B cell (primary cell): ENCODE data around the gene C9orf78. TPM values are rescaled to one million over a fixed set of nuclear protein-coding genes. Genes with fewer than 3 reads are reported as not detected.

Source experiments
- ATAC-seq: fragments of 200-7000 bp; cut with Tn5 transposase; one replicate; pipeline ENCODE4 v1.10.0; 2021; ENCODE audit warnings: low read depth, mild to moderate bottlenecking, moderate number of reproducible peaks, moderate library complexity
- CTCF ChIA-PET: fragments of 350-600 bp; sonication (Branson Sonifier 250); formaldehyde crosslinking; loops from one replicate; lab custom pipeline; 2021; ENCODE audit warnings: antibody characterized with exemption, inconsistent platforms; lab: Charles Lee
- POLR2A ChIA-PET: fragments of 350-600 bp; sonication (Branson Sonifier 250); formaldehyde crosslinking; loops from one replicate; lab custom pipeline; 2021; ENCODE audit warnings: antibody characterized with exemption; lab: Charles Lee
- DNase-seq: peaks from one replicate; pipeline ENCODE4 v3.0.0; 2013
- H2AFZ ChIP-seq: 2 replicates; pipeline ENCODE4 v1.6.1; 2012; ENCODE audit warnings: mild to moderate bottlenecking, low read depth, low read length; ENCODE audit not compliant: insufficient read depth, poor library complexity, severe bottlenecking
- H3K27ac ChIP-seq, 2 donors: 1 replicate in 1 of 2; 2 replicates in 1 of 2; pipeline ENCODE4 v1.5.1; 2012 to 2013; ENCODE audit warnings: low read length in 2 of 2, mild to moderate bottlenecking in 2 of 2, moderate library complexity in 1 of 2
- H3K27me3 ChIP-seq, 4 experiments: fragments of 200-600 bp in 1 of 4; sonication (generic) in 1 of 4; replicated peaks in 1 of 4; 1 replicate in 2 of 4; 2 replicates in 2 of 4; pipeline versions ENCODE4 v1.6.1 to v1.7.0; 2013 to 2016; ENCODE audit warnings: low read length in 3 of 4, mild to moderate bottlenecking in 2 of 4, mixed read lengths in 1 of 4, moderate library complexity in 1 of 4; ENCODE audit not compliant: insufficient read depth in 4 of 4, control insufficient read depth in 3 of 4; ENCODE audit errors: control extremely low read depth in 1 of 4
- H3K36me3 ChIP-seq, 2 experiments: replicated peaks in 1 of 2; 1 replicate in 1 of 2; 2 replicates in 1 of 2; pipeline versions ENCODE4 v1.6.1 to v1.7.1; 2013; ENCODE audit warnings: low read length in 1 of 2; ENCODE audit not compliant: insufficient read depth in 2 of 2, control insufficient read depth in 1 of 2; ENCODE audit errors: control extremely low read depth in 1 of 2, extremely low read depth in 1 of 2
- H3K4me1 ChIP-seq, 2 donors: fragments of 200-600 bp in 1 of 2; sonication (generic) in 1 of 2; 1 replicate in 1 of 2; 2 replicates in 1 of 2; pipeline versions ENCODE4 v1.5.1 to v1.6.1; 2013 to 2017; ENCODE audit warnings: low read length in 2 of 2; ENCODE audit not compliant: control insufficient read depth in 2 of 2, insufficient read depth in 2 of 2
- H3K4me2 ChIP-seq: replicated peaks from 2 replicates; pipeline ENCODE3; 2012; ENCODE audit warnings: mild to moderate bottlenecking, low read depth, low read length; ENCODE audit not compliant: poor library complexity, severe bottlenecking
- H3K4me3 ChIP-seq, 5 experiments: fragments of 200-600 bp in 1 of 5; sonication (generic) in 1 of 5; 1 replicate in 3 of 5; 2 replicates in 2 of 5; pipeline versions ENCODE4 v1.5.1 to v1.7.0; 2011 to 2016; ENCODE audit warnings: low read length in 4 of 5, mild to moderate bottlenecking in 4 of 5, low read depth in 2 of 5, control low read depth in 1 of 5, moderate library complexity in 1 of 5; ENCODE audit not compliant: insufficient read depth in 1 of 5; ENCODE audit errors: control extremely low read depth in 1 of 5, extremely low read depth in 1 of 5
- H3K79me2 ChIP-seq: fragments of 200-600 bp; sonication (generic); one replicate; pipeline ENCODE4 v1.6.0; 2016; ENCODE audit warnings: low read length; ENCODE audit not compliant: control insufficient read depth, insufficient read depth
- H3K9ac ChIP-seq: fragments of 200-600 bp; sonication (generic); 2 replicates; pipeline ENCODE4 v1.6.1; 2017; ENCODE audit warnings: mild to moderate bottlenecking, low read length, moderate library complexity
- H3K9me3 ChIP-seq, 3 donors: one replicate each; pipeline versions ENCODE4 v1.6.1 to v1.7.1; 2013; ENCODE audit warnings: low read length in 2 of 3; ENCODE audit not compliant: control insufficient read depth in 2 of 3, insufficient read depth in 1 of 3; ENCODE audit errors: control extremely low read depth in 1 of 3
- H4K20me1 ChIP-seq: 2 replicates; pipeline ENCODE4 v1.6.0; 2012; ENCODE audit warnings: mild to moderate bottlenecking, low read length; ENCODE audit not compliant: insufficient read depth, control insufficient read depth, poor library complexity, severe bottlenecking
- H3K27ac Mint-ChIP-seq: one replicate; pipeline ENCODE4 v1.8.0; 2021; ENCODE audit warnings: mixed read lengths
- H3K27me3 Mint-ChIP-seq: one replicate; pipeline ENCODE4 v1.8.0; 2021; ENCODE audit warnings: mixed read lengths
- H3K4me1 Mint-ChIP-seq: one replicate; pipeline ENCODE4 v1.8.0; 2021; ENCODE audit warnings: mixed read lengths
- H3K4me3 Mint-ChIP-seq: one replicate; pipeline ENCODE4 v1.8.0; 2021; ENCODE audit warnings: mixed read lengths
- H3K9me3 Mint-ChIP-seq: one replicate; pipeline ENCODE4 v1.8.0; 2022; ENCODE audit warnings: mixed read lengths; ENCODE audit not compliant: insufficient read depth
- CTCF ChIP-seq: fragments of 200-600 bp; IDR thresholded peaks from one replicate; pipeline ENCODE4 v1.8.0; 2022; ENCODE audit warnings: antibody characterized with exemption, mild to moderate bottlenecking
- EZH2 ChIP-seq: IDR thresholded peaks from 2 replicates; pipeline ENCODE4 v1.6.1; 2012; ENCODE audit warnings: borderline replicate concordance, low read depth, mild to moderate bottlenecking, moderate library complexity, low read length; ENCODE audit not compliant: insufficient read depth, poor library complexity, severe bottlenecking
- WGBS: methylation state at CpG from one replicate; pipeline ENCODE4 v1.1.5; 2013; ENCODE audit warnings: missing lambda C conversion rate; ENCODE audit not compliant: insufficient coverage; 5-methylcytosine and 5-hydroxymethylcytosine counted together
- intact Hi-C: fragments of 100-400 bp; cut with micrococcal nuclease; formaldehyde crosslinking; loops from one replicate; pipeline ENCODE4 v1.10.0; 2022
- polyA plus RNA-seq: library from polyadenylated mRNA; depleted of rRNA; stranded (reverse); fragments of >200 nt; gene quantifications from 2 replicates; pipeline ENCODE4 v1.2.3, GENCODE V29; 2012
- total RNA-seq, 2 donors: library from RNA; stranded (reverse); fragments of 120-200 nt in 1 of 2; gene quantifications; 1 replicate in 1 of 2; 2 replicates in 1 of 2; pipeline versions ENCODE4 v1.2.3 to v1.2.4, GENCODE V29; 2013 to 2022

C9orf78 gene
- total and polyA plus RNA-seq, 2 donors (not counting 1 experiment from before 2014, with no cell fraction given) = 42.8 to 43.6 TPM

DNA sequence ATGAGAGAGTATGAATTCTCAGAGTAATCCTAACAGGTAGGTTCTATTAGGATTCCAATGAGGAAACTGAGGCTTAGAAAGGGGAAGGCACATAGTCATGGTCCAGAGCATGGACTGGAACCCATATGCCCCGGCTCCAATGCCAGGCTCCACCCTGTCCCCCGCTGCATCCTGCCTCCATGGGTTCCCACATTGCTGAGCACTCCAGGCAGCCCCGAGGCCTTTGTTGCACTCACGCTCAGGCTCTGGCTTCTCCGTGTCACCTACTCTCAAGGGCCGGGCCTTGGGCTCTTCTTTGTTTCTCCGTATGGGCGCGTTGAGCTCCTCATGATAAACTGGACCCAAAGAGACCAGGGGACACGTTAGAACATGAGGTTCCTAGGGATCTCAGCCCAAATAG lies 6.1 kb downstream of the C9orf78 start:
- WGBS = 97% methylated on average over 10 of the region's 10 CpGs
- Histone ChIP-seq H3K4me3 (no peak overlapping the region), H4K20me1 (peaks cover 7% of the 10 kb centered on the region), H3K27me3 (no peaks in the 10 kb centered on the region), H2AFZ (no peak overlapping the region), H3K4me2 (no peak overlapping the region), H3K36me3 (peaks cover 0 to 46% of the 10 kb centered on the region in 2 experiments), H3K9ac (no peak overlapping the region), H3K79me2 (peaks cover 8% of the 10 kb centered on the region), H3K27ac (no peak overlapping the region), H3K9me3 (no peaks in the 10 kb centered on the region), H3K4me1 (peaks cover 3 to 4% of the 10 kb centered on the region in 2 donors)
- CTCF ChIA-PET = interaction anchor here (0.7 kb wide), 1 partner anchor 407 kb away, joined by 3 read pairs; no protein-coding TSS in a partner anchor
- no peaks in the 10 kb centered on the region for H3K27me3 Mint-ChIP-seq
- TF ChIP-seq EZH2 = no peak
- no peak for TF ChIP-seq CTCF
- DNase-seq (no peak), ATAC-seq (no peak)
- POLR2A ChIA-PET = no interaction called here
- H3K4me1 Mint-ChIP-seq = peaks cover 11% of the 10 kb centered on the region
- H3K9me3 Mint-ChIP-seq = no peaks in the 10 kb centered on the region
- H3K4me3 Mint-ChIP-seq = no peak overlapping the region
- H3K27ac Mint-ChIP-seq = no peak overlapping the region
- intact Hi-C loops = no loop called here

DNA sequence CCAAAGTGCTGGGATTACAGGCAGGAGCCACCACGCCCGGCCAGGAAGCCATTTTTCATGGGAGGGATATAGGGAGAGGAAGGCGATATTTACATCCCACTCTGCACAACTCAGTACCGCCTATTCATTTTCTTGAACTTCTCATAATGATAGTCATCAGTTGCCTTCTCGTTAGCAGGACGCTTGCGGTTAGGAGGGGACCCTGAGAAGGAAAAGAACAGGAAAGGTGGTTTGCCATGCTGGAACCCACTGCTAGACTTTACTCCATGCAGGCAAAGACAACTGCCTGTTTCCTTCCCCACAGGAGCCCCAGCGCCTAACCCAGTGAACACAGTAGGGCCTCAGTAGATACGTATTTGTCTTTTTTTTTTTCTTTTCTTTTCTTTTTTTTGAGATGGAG lies 7.0 kb downstream of the C9orf78 start:
- Histone ChIP-seq H3K4me3 (no peak overlapping the region), H3K36me3 (peaks cover 0 to 41% of the 10 kb centered on the region in 2 experiments), H3K27ac (no peak overlapping the region), H3K27me3 (no peaks in the 10 kb centered on the region), H3K4me2 (no peak overlapping the region), H4K20me1 (no peaks in the 10 kb centered on the region), H3K9ac (no peak overlapping the region), H2AFZ (no peak overlapping the region), H3K79me2 (peaks cover 6% of the 10 kb centered on the region), H3K4me1 (peaks cover 1 to 2% of the 10 kb centered on the region in 2 donors), H3K9me3 (no peaks in the 10 kb centered on the region)
- ChIA-PET POLR2A (no interaction called here), CTCF (interaction anchor here (1.4 kb wide), 1 partner anchor 279 kb away, joined by 3 read pairs; no protein-coding TSS in a partner anchor)
- Mint-ChIP-seq H3K4me1 (peaks cover 6% of the 10 kb centered on the region), H3K4me3 (no peak overlapping the region), H3K27me3 (no peaks in the 10 kb centered on the region), H3K9me3 (no peaks in the 10 kb centered on the region), H3K27ac (no peak overlapping the region)
- WGBS = no CpG with 5 or more reads among the region's 9 CpGs
- TF ChIP-seq EZH2 (no peak), CTCF (no peak)
- intact Hi-C loops = no loop called here
- DNase-seq (no peak), ATAC-seq (no peak)
